NB4 (cell line): ENCODE results near the gene EIF3K.

Experiments
- POLR2A ChIP-seq: IDR thresholded peaks from 2 replicates; pipeline ENCODE4 v1.6.1; 2011; ENCODE audit warnings: mild to moderate bottlenecking; ENCODE audit not compliant: insufficient read length; ENCODE audit errors: extremely low read depth
- TF ChIP-seq, protein P1 (sequence below): IDR thresholded peaks from one replicate; pipeline ENCODE4 v1.5.1; 2012; ENCODE audit warnings: low read depth, low read length

- TF ChIP-seq, protein P1, sequence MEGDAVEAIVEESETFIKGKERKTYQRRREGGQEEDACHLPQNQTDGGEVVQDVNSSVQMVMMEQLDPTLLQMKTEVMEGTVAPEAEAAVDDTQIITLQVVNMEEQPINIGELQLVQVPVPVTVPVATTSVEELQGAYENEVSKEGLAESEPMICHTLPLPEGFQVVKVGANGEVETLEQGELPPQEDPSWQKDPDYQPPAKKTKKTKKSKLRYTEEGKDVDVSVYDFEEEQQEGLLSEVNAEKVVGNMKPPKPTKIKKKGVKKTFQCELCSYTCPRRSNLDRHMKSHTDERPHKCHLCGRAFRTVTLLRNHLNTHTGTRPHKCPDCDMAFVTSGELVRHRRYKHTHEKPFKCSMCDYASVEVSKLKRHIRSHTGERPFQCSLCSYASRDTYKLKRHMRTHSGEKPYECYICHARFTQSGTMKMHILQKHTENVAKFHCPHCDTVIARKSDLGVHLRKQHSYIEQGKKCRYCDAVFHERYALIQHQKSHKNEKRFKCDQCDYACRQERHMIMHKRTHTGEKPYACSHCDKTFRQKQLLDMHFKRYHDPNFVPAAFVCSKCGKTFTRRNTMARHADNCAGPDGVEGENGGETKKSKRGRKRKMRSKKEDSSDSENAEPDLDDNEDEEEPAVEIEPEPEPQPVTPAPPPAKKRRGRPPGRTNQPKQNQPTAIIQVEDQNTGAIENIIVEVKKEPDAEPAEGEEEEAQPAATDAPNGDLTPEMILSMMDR, result no peak
- TF ChIP-seq POLR2A, result no peak
These were observed 30.6 kb downstream of the EIF3K start for GRCh38 chr19:38649305-38650171.
